Activated naive CD8-positive, alpha-beta T cell treated with anti-CD3 and anti-CD28 coated beads, Interleukin-2, amount 50 U/mL, for 16 hours (primary cell): ENCODE results near the gene DENND2A.
"Not testable (repeated sequence)": the region's sequence is repeated elsewhere in the genome, so short reads cannot be mapped to it uniquely, and the experiment has no call there.

Source experiments
- DNase-seq: peaks from one replicate; pipeline ENCODE4 v3.0.0-alpha.2; 2020; ENCODE audit warnings: low read depth, low spot score

Gene DENND2A

GRCh38 chr7:140673063-140673773 lies 32.6 kb upstream of the DENND2A start:
- peak; percentile 19 for DNase-seq

GRCh38 chr7:140672382-140673062 lies 31.9 kb upstream of the DENND2A start, which contains the start of gene ADCK2:
Gene ADCK2 (plus strand): TSS chr7:140672945. CDS start chr7:140673331, 386 bp downstream.
- DNase-seq, result peak; percentile 20

DNA sequence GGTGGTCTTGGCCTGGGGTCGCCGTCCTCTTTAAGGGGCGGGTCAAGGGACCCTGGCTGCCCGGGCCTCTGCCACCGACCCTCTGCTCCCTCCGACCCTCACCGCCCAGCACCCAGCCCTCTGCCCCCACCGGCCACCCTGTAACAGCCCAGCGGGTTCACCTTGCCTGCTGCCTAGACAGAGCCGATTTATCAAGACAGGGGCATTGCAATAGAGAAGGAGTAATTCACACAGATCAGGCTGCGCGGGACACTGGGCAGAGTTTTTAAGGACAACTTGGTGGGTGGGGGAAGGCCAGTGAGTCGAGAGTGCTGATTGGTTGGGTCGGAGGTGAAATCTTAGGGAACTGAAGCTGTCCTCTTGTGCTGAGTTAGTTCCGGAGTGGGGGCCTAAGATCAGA lies 31.4 kb upstream of the DENND2A start:
- DNase-seq, result no peak

- DNase-seq, result no peak
These were observed 29.8 kb upstream of the DENND2A start for GRCh38 chr7:140670343-140670935.

DNA sequence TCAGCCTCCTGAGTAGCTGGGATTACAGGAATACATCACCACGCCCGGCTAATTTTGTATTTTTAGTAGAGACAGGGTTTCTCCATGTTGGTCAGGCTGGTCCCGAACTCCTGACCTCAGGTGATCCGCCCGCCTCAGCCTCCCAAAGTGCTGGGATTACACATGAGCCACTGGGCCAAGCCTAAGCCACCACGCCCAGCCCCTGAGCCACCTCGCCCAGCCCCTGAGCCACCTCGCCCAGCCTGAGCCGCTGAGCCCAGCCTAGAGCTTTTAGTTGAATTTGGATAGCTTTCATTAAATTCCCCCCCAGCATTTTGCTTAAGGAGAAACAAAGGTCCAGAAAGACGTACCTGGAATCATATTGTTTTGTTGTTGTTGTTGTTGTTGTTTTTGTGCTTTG lies 29.2 kb upstream of the DENND2A start:
- DNase-seq, result not testable (repeated sequence)

- DNase-seq, result no peak
These were observed 28.7 kb upstream of the DENND2A start for GRCh38 chr7:140669352-140669751.

DNA sequence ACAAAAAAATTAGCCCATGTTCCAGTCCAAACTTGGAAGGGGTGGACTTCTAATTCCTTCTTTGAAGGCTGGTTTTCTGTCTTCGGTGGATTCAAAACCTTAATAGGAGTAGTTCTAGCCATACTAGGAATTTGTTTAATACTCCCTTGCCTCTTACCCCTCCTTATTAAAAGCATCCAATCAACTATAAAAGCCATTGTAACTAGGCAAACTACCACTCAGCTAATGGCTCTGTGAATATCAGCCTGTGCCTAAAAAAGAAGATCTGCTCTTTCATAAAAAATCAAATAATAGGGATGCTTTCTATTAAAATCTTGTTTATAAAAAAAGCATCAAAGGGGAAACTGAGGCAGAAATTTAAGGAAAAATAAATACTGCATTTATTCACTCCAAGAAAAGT lies 28.0 kb upstream of the DENND2A start:
- DNase-seq, result no peak

DNA sequence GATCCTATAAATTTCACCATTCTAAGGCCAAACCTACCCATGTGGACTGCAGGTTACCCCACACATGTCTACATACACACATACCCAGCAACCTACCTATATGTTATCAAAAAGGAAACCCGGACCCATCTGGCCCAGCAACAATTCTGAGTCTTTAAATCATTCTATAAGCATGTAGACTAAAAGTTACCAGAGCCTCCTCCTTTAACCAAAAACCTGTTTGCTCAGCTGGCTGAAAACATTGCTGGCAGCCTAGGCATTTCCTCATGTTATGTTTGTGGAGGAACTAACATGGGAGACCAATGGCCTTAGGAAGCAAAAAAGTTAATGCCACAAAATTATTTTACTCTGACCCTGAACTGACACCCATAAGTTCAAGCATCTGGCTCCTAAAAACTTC lies 26.9 kb upstream of the DENND2A start:
- no peak for DNase-seq

DNA sequence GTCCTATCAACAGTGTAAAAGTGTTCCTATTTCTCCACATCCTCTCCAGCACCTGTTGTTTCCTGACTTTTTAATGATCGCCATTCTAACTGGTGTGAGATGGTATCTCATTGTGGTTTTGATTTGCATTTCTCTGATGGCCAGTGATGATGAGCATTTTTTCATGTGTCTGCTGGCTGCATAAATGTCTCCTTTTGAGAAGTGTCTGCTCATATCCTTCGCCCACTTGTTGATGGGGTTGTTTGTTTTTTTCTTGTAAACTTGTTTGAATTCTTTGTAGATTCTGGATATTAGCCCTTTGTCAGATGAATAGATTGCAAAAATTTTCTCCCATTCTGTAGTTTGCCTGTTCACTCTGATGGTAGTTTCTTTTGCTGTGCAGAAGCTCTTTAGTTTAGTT lies 22.3 kb upstream of the DENND2A start:
- DNase-seq, result not testable (repeated sequence)

- no peak for DNase-seq
These were observed 20.5 kb upstream of the DENND2A start for GRCh38 chr7:140661124-140661523.

DNA sequence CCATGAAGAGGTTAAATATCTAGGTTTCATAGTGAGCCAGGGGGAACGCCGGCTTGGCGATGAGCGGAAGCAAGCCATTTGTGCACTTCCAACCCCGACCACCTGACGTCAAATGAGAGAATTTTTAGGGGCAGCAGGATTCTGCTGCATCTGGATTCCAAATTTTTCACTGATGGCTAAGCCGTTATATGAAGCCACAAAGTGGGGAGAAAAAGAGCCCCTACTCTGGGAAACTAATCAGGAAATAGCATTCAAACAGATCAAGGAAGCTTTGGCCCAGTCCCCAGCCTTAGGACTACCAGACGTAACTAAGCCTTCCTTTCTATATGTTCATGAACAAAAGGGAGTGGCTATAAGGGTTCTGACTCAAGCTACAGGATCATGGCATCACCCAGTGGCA lies 19.2 kb upstream of the DENND2A start:
- DNase-seq, result no peak

DNA sequence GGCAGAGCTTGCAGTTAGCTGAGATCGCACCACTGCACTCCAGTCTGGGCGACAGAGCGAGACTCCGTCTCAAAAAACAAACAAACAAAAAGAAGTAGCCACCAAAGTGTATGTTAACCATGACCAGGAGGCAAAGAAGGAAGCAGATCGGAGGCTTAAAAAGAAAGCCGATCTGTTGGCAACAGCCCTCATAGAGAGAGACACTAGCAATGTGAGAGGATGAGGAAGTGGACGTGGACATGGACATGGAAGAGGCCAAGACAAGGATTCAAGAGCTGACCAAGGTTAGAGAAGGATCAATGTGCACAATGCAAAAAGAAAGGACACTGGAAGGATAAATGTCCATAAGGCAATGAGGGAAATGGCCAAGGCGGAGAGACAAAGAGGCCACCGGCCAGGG lies 17.3 kb upstream of the DENND2A start:
- DNase-seq, result no peak

DNA sequence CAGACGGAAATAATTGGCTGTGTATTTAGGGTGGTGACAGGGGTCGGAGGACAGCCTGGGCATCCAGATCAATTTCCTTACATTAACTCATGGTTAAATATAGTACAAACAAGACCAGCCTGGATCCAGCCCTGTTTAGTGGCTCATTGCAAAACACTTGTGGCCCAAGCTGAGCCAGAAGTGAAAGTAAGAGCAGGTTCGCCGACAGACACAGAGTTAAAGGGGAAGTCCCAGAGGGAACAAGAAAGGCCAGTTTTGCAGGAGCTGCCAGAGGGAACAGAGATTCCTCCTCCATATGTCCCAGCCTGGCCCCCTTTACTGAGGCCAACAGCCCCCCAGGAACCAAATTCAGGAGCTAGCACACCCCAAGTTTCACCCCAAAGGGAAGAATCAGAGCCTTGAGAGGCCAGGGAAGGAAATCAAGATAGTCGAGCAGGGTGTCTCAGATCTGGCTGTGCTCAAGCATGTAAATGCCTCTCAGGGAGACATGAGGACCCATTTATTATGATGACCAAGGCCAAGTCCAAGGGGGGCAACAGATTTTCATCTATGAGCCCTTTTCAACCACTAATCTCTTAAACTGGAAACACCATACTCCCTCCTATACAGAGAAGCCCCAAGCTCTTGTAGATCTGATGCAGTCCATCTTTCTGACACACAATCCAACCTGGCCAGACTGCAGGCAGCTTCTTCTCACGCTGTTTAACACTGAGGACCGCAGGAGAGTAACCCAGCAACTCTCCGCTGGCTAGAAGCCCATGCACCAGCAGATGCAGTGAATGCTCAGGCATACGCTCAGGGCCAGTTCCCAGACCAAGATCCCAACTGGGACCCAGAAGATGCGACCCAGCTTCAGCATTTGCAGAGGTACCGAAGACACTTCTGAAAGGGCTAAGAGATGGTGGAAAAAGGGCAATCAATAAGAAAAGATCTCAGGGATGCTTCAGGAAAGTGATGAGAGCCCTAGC lies 16.2 kb upstream of the DENND2A start:
- no peak for DNase-seq

- DNase-seq, result no peak
These were observed 15.1 kb upstream of the DENND2A start for GRCh38 chr7:140655511-140656408.

GRCh38 chr7:140654661-140655060 lies 14.0 kb upstream of the DENND2A start:
- DNase-seq, result no peak

DNA sequence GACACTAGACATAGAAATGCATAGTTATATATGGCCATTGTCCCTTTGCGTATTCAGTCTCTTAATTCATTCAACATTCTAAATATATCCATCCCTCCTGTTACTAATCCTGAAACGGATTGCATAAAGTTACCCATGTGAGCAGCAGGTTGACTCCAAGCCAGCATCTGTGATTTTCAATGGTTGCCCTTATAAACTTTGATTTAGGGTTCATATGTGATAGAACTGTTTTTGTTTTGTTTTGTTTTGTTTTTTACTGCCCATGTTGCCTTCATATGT lies 13.4 kb upstream of the DENND2A start:
- DNase-seq, result no peak

DNA sequence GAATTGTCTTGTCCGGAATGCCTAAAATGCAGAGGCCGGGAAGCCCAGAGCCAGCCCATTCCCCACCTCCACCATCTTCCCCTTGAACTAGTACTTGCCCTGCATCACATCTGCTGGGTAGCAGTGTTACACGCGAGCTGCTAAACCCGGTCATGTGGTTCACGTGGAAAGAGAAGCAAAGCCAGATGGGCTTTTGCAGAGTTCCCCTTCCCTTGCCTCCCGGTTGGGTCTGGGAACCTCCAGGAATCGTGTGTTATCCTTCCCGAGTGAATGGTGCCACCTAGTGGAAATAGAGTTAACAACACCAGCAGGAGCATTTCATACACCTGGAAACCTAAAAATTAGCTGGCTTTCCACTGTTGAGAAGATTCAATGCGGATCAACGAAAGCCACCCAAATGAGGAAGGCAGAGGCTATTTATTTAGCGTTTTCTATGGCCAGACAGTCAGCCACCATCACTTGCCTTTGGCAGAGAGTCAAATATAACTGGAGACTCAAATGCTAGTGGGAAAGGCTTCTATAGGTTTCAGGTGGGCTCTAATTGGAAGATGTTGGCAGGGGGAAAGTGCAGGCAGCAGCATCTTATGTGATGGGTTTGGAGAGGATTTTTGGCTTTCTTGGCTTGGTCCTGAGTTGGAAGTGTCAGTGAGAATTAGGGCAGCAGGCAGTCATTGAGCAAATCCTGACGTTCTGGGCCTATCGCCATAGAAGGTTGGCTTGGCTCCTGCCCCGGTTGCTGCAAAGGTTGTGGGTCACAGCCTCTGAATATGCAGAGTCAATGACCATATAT lies 12.9 kb upstream of the DENND2A start:
- DNase-seq, result no peak

- no peak for DNase-seq
These were observed 9.8 kb upstream of the DENND2A start for GRCh38 chr7:140650367-140650766.

GRCh38 chr7:140649556-140650205 lies 9.1 kb upstream of the DENND2A start:
- DNase-seq, result no peak
